ENCODE results near the gene ZFTA. TPM values are rescaled to one million over a fixed set of nuclear protein-coding genes. Genes with fewer than 3 reads are reported as not detected.

ZFTA gene
- total and polyA plus RNA-seq, 2 experiments from 2014 or later, result 8.3 to 36.6 TPM

- TF ChIP-seq CTCF (conservative IDR thresholded peaks at IDR 0.05; ENCODE audit: low read depth in 2 of 2) (no peak), STAT1 (IDR thresholded peaks at IDR 0.05; ENCODE audit: unreplicated experiment) (no peak), JUNB (IDR thresholded peaks at IDR 0.05; ENCODE audit: unreplicated experiment) (no peak), ZNF114 (CRISPR knock-in tag; IDR thresholded peaks at IDR 0.05) (no peak), NANOG (IDR thresholded peaks at IDR 0.05; ENCODE audit: borderline replicate concordance) (no peak), ETS1 (IDR thresholded peaks at IDR 0.05) (no peak), ZNF331 (CRISPR knock-in tag; IDR thresholded peaks at IDR 0.05; ENCODE audit: low read depth) (no peak), POLR2AphosphoS5 (IDR thresholded peaks at IDR 0.05; ENCODE audit: low read depth) (no peak), ZNF462 (CRISPR knock-in tag; IDR thresholded peaks at IDR 0.05) (no peak), EZH2 (IDR thresholded peaks at IDR 0.05; ENCODE audit: low read depth, unreplicated experiment) (no peak), REST (IDR thresholded peaks at IDR 0.05; ENCODE audit: unreplicated experiment) (no peak)
- Histone ChIP-seq H3K27ac (ENCODE audit: low read depth) (no peak overlapping the region), H3K9me2 (ENCODE audit: insufficient read depth) (no peaks in the 10 kb centered on the region), H4K20me1 (replicated peaks; ENCODE audit: insufficient read depth) (peaks cover 41% of the 10 kb centered on the region), H3F3A (replicated peaks; ENCODE audit: low read depth) (peaks cover 12% of the 10 kb centered on the region), H3K79me2 (replicated peaks; ENCODE audit: insufficient read depth) (peaks cover 48% of the 10 kb centered on the region), H3K27me3 (ENCODE audit: insufficient read depth) (peaks cover 7% of the 10 kb centered on the region), H3K4me2 (no peak overlapping the region), H3K36me3 (ENCODE audit: insufficient read depth) (peaks cover 23% of the 10 kb centered on the region), H3K4me3 (no peak overlapping the region), H2AFZ (no peak overlapping the region), H3K4me1 (ENCODE audit: insufficient read depth) (peaks cover 26% of the 10 kb centered on the region)
- Mint-ChIP-seq H3K4me3 (peak overlapping the region; percentile 28; the same call in 1 of the 3 replicates), H3K4me1 (peaks cover 32% of the 10 kb centered on the region), H3K9me3 (no peaks in the 10 kb centered on the region; the same call in 2 of the 3 replicates), H3K27me3 (ENCODE audit: insufficient read depth, low read depth, poor library complexity) (peaks cover 11% of the 10 kb centered on the region), H3K27ac (peak overlapping the region; percentile 16; the same call in 1 of the 2 replicates), H3K36me3 (ENCODE audit: low read depth) (peaks cover 68% of the 10 kb centered on the region)
- ATAC-seq, result no peak
- no peak for DNase-seq (ENCODE audit: low spot score)
Measured at GRCh38 chr11:63816166-63816565, 47.6 kb upstream of the ZFTA start.

All from GM23338 (cell line).